Stimulated activated CD4-positive, alpha-beta T cell treated with anti-CD3 and anti-CD28 coated beads, Interleukin-4, amount 100 ng/mL, for 48 hours (primary cell): Measurements from ENCODE around the gene RAB3IL1.
"Not testable (repeated sequence)": the region's sequence is repeated elsewhere in the genome, so short reads cannot be mapped to it uniquely, and the experiment has no call there.

ENCODE experiments used
- DNase-seq, 2 donors: peaks; one replicate each; pipeline ENCODE4 v3.0.0-alpha.2; 2020; ENCODE audit warnings: low read depth in 2 of 2

The RAB3IL1 gene

DNA sequence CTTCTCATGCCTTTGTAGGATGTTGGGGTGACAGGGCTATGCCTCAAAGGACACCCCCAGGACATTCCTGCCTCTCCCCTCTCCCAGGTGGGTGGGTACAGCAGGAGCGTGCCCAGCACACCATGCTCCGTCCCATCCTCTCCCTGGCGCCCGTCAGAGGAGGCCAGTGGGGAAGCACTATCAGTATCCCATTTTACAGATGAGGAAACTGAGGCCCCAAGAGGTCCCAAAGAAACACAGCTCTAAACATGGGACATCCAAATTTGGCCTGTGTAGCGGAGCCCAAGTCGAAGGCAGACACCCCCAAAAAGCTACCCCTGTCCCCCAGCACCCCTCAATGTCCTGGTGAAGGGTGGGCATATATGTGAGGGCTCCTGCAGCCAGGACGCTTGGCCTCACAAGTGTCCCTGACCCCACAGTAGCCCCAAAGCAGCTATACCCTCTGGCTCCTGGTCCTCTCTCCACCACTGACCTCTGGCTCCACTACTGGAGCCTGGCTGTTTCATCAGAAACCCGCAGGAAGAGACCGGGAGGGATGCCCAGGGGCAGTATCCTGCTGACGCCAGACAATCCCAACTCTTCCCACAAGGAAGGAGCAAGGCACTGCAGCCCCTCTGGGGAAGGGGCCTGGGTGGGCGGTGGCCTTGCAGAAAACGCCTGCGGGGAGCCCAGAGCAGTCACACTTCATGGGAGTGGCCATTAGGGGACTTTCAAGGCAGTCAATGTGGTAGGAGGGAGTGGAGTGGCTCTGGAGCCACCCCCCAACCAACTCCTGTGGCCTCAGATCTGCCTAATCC is 31.4 kb downstream of the RAB3IL1 start:
- DNase-seq, result no peak

DNA sequence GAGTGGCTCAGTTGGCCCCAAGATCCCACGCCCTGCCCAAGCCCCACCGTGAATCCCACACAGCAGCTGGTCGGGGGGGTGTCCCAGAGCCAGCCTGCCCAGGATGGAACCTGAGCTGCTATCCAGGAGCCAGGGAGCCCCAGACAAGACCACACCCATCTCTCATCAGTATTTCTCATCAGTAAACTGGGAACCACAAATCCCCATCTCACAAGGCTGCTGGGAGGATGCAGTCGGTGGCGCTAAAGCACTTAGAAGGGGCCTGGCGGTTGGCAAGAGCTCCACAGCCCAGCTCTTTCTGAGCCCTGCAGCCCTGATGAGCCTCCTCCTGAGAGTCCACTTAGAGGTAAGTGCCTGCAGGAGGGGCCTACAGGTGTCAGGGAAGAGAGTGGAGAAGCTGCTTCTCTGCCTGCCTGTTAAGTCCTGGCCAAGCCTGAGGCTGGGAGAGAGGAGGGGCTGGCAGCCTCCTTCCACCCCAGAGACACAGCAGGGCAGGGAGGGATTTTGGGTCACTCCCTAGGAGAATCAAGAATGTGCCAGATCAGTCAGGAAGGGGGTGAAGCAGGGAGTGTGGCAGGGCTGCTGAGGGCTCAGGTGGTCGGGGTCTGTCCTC is 32.1 kb downstream of the RAB3IL1 start:
- no peak for DNase-seq

GRCh38 chr11:61883947-61884346 is 33.4 kb downstream of the RAB3IL1 start:
- DNase-seq, result no peak

GRCh38 chr11:61883327-61883726 is 34.0 kb downstream of the RAB3IL1 start:
- DNase-seq, result no peak

- no peak for DNase-seq
These were observed 34.5 kb downstream of the RAB3IL1 start for GRCh38 chr11:61882879-61883278.

DNA sequence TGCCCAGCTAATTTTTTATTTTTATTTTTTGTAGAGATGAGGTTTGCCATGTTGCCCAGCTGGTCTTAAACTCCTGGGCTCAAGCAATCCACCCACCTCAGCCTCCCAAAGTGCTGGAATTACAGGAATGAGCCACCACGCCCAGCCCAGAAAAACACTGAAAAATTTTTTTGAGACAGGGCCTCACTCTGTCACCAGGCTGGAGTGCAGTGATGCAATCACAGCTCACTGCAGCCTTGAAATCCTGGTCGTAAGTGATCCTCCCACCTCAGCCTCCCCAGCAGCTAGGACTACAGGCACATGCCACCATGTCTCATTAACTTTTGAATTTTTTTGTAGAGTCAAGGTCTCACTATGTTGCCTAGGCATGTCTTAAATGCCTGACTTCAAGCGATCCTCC is 35.1 kb downstream of the RAB3IL1 start:
- not testable (repeated sequence) for DNase-seq

DNA sequence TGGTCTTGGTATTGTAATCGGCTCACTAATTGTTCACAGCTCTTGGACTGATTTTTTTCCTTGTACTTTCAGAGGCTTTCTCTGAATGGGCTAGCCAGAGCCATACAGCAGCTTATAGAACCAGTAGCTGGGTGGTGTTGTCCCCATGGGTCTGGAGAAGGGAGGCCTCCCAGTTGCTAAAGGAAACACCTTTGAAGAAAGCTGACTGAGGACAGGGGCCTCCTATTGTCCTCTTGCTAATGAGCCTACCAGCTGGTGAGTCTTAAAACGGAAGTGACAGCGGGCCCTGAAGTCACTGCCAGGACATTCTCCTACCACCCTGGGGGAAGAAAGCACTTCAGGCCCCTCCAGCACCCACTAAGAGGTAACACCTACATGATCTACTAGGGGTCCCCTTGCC is 36.0 kb downstream of the RAB3IL1 start:
- DNase-seq, result no peak

GRCh38 chr11:61880454-61880853 is 36.9 kb downstream of the RAB3IL1 start:
- no peak for DNase-seq

GRCh38 chr11:61880031-61880430 is 37.3 kb downstream of the RAB3IL1 start:
- DNase-seq, result no peak

DNA sequence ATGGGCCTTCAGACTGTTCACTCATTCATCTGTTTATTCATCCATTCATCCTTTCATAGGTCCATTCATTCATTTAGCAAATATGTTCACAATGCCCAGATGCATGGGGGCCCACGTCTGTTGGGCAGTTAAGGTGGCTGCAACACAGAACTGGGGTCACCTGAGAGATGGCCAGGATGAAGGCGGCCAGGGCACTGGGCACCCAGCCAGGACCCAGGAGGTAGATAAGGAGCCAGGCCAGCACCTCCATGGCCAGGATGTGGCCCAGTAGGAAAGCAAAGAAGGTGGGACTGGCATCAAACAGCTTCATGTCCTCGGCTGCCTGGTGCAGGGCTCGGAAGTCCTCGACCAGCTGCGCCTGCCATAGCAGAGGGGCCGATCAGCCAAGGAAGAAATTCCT is 38.2 kb downstream of the RAB3IL1 start:
- no peak for DNase-seq

DNA sequence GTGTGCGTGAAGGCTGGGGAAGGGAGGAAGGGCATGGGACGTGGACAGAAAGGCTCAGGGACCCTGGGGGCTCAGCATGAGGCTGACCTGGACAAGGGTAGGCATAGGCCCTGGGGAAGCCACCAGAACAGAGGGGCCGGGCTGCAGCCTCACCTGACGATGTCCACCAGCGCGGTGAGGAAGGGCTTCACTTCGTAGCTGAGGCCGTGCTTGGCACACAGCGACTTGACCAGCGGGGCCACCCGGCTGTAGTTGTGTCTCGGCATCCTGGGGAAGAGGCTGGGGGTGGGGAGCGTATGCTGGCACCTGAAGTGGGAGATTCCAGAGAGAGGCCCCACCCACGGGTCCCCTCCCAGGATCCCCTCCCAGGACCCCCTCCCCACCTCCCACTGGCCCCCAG is 41.7 kb downstream of the RAB3IL1 start:
- DNase-seq, result no peak

GRCh38 chr11:61874853-61875252 is 42.5 kb downstream of the RAB3IL1 start:
- DNase-seq, result no peak

DNA sequence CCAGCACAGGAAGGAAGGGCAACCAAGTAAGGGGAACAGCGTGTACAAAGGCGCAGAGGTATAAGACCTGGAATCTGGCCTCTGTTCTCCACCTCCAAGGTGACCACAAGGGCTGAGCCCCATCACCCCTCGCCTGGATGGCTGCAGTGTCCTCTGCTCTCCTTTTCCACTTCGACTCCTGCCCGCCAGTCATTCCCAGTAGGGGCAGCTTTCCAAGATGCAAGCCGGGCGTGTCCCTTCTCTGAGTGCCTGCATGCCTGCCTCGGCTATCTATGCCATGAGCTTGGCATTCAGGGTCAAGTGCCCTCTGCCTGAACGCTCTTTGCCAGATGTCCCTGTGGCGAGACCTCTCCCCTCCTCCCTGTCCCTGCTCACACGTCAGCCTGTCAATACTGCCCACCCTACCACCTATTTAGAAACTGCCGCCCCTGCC is 43.0 kb downstream of the RAB3IL1 start:
- no peak for DNase-seq

- DNase-seq, result no peak
These were observed 43.6 kb downstream of the RAB3IL1 start for GRCh38 chr11:61873588-61874376.

GRCh38 chr11:61872935-61873565 is 44.3 kb downstream of the RAB3IL1 start:
- DNase-seq, result no peak

DNA sequence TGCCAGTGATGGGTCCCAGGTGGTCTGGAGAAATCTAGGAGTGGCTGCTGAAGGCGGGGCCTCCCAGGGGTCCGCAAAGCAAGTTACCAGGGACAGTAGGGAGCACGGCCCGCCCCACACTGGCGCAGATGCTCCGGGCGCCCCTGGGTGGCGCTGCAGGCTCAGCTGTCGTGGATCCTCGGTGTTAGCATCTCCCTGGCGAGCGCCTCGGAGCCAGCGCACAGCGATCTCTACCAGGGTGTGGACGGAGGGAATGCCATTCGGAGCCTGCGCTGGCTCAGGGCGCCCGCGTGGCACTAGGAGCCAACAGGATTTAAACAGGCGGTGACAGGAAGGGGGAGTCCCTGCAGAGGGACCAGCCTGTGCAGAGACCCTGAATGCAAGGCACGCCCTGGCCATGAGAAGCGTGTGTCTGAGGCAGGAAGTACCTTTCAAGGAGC is 46.2 kb downstream of the RAB3IL1 start:
- DNase-seq, result peak; percentile 53 to 64

GRCh38 chr11:61870541-61871031 is 46.8 kb downstream of the RAB3IL1 start:
- no peak for DNase-seq

DNA sequence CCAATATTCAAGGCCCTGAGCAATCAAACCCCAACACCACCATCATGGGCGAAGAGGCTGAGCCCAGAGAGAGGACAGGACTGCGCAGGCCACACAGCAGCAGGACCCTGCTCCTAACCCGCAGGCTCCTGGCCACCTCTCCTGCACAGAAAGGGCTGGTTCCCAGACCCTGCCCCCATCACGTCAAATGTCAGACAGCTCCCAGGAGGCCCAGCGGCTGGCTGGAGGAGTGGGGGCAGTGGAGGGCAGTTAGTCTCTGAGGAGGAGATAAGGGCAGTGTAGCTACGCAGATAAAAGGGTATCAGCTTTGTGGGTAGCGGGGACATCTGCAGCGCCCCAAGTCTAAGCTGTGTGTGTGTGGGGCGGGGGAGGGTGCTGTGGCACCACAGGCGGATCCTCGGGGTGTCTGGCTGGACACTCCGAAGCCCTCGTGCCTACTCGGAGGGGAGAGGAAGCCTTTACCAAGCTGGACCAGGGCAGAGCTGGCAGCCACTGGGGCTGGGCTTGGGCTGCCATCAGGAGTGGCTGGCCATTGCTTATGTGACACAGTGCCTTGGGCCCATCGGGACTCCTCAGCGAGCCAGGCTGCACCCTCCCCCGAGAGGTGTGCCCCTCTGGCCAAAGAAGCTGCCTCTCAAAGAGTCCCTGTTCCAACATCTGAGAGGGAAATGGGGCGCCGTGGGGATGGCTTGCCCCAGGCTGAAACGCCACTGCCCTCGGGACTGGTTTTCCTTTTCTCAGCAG is 47.5 kb downstream of the RAB3IL1 start:
- no peak for DNase-seq

GRCh38 chr11:61869429-61869707 is 48.0 kb downstream of the RAB3IL1 start:
- no peak for DNase-seq

GRCh38 chr11:61868571-61869428 is 48.6 kb downstream of the RAB3IL1 start:
- DNase-seq, result no peak

DNA sequence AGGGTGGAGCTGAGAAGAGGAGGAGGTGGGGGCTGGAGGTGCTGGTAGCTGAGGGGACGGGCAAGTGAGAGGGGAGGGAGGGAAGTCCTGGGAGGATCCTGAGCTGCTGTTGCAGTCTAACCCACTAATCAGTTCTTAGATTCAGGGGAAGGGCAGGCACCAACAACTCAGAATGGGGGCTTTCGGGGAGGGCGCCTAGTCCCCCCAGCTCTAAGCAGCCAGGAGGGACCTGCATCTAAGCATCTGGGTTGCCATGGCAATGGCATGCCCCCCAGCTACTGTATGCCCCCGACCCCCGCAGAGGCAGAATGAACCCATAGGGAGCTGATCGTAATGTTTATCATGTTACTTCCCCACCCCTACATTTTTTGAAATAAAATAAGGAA is 50.4 kb downstream of the RAB3IL1 start:
- no peak for DNase-seq
